Measurements from ENCODE around the gene EFHD2. TPM values are rescaled to one million over a fixed set of nuclear protein-coding genes. Genes with fewer than 3 reads are reported as not detected.
"Not testable (repeated sequence)": the region's sequence is repeated elsewhere in the genome, so short reads cannot be mapped to it uniquely, and the experiment has no call there.

EFHD2 gene
- total RNA-seq, 2 donors from 2014 or later, result 33.4 to 39.8 TPM

DNA sequence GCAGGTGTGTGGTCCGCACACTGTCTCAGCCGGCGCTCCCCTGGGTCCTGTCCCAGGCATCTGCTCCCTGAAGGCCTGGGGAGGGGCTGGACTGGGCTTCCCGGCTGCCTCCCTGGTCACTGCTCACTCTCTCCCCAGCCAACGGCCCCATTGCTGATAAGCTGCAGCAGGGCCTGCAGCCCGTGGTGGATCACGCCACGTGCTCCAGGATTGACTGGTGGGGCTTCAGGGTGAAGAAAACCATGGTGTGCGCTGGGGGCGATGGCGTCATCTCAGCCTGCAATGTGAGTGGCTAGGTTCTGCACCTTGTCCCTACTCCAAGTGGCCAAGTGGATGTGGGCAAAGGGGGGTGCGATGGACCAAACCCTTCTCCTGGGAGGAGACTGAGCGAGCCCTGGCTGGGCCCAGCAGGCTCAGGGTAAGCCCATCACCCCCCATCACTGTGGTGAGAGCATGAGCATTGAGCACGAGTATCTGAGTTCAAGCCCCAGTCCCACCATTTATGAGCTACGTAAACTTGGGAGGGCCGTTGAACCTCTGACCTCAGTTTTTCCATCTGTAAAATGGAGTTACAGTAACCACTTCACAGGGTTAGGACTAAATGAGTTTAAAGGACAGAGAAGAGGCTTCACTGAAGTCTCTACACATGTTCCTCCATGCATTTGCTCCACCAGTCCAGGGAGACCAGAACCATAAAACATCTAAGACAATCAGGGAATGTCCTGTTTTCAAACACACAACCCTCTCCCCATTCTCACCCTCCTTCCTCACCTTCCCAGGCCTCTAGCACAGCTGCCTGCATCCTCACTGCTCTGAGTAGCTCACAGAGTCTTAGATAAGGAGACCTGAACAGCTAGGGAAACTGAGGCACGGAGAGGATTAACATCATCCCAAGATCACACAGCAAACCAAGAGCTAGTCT lies 35.0 kb downstream of the EFHD2 start:
- intact Hi-C loops (cut with DNase I), result no loop called here
- DNase-seq (ENCODE audit: low spot score), result no peak

DNA sequence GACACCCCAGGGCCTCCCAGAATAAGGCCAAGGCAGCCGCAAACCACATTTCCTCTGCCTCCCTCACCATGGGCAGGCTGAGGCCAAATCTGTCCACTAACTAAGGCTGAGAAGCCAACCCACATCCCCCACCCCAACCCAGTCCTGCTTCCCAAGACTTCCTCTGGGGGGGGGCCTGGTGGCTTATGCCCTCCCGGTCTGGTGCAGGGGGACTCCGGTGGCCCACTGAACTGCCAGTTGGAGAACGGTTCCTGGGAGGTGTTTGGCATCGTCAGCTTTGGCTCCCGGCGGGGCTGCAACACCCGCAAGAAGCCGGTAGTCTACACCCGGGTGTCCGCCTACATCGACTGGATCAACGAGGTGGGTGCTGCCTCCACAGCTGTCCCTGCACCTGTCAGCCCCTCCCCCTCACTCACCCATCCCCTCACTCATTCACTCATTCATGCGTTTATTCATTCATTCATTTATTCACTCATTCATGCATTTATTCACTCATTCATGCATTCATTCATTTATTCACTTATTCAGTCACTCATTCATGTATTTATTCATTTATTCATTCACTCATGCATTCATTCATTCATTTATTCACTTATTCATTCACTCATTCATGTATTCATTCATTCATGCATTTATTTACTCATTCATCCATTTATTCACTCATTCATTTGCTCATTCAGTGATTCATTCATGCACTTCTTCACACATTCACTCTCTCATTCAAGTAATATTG lies 35.9 kb downstream of the EFHD2 start:
- no peak for DNase-seq (ENCODE audit: low spot score)
- intact Hi-C loops (cut with DNase I), result no loop called here

DNA sequence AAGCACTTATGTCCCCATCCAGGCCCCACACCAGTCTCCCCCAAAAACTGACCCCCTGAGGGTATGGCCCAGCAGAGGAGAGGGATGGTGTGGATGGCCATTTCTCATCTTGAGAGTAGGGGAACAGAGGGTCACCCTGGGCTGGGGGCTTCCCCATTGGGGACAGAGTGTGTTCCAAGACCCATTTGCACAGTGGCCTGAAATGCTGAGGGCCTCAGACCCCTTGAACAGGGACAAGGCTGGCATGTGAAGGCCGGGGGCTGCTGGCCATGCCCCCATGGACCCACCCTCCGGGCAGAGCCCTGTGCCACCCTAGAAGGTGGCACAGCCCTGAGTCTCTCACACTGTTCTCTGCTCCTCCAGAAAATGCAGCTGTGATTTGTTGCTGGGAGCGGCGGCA lies 36.5 kb downstream of the EFHD2 start:
- intact Hi-C loops (cut with DNase I), result no loop called here
- no peak for DNase-seq (ENCODE audit: low spot score)

DNA sequence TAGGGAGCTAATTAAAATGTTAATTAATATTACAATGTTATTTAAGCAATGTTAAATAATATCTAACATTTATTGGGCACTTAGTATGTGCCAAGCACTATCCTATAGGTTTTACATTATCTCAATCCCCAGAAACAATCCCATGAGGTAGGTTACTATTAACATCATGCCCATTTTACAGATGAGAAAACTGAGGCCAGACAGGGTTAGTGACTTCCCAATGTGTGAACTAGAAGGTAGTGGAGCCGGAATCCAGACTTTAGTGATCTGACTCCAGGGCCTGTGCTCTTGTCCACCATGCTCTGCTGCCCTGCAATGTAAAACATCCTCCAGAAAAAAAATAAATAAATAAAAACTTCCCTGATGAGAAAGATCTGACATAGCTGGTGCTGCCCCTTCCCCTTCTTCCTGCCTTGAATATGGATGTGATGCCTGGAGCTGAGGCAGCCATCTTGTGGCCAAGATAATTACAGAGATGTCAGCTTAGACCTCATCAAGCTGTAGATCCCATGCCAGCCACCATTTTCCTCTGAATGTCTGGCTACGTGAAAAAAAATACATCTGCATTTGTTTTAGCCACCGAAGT lies 39.3 kb downstream of the EFHD2 start:
- intact Hi-C loops (cut with DNase I), result no loop called here
- DNase-seq (ENCODE audit: low spot score), result no peak

DNA sequence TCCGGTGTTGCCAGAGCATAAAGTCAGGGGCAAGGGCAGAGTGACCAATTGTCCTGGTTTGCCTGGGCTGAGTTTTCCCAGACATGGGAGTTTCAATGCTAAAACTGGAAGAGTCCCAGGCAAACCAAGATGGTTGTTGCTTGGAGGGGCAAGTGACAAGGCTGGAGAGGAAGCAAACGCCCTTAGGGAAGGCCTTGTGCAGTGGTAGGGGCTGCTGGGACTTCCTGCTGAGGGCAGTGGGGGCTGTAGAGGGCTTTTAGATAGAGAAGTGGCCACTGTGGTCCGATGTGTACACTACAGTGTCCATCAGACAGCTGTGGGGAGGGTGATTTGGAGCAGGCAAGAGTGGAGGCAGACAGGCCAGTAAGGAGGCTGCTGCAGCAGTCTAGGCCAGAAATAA lies 39.9 kb downstream of the EFHD2 start:
- no peak for DNase-seq (ENCODE audit: low spot score)
- intact Hi-C loops (cut with DNase I), result no loop called here

DNA sequence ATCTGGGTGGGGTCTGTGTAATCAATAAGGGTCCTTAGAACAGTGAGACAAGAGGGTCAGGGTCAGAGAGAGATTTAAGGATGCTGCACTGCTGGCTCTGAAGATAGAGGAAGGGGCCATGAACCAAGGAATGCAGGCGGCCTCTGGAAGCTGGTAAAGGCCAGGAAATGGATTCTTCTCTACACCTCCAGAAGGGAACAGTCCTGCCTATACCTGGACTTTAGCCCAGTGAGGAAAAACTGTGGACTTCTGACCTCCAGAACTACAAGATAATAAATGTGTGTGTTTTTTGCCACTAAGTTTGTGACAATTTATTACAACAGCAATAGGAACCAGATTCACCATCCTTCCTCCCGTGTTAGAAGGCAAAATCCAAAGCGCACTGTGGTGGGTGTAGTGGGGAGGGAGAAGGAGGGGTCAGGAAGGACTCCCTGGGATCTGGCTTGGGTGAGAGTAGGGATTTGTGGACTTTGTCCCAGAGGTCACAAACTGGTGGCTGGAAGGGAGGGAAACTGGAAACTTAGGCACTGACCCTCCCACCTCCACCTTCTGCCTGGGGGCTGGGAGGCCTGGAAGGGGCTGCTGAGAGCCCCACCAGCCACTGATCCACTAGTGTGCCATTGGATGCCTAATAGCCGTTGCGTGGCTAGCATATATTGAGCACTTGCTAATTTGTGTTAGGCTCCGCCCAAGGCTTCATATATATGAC lies 41.5 kb downstream of the EFHD2 start:
- no peak for DNase-seq (ENCODE audit: low spot score)
- intact Hi-C loops (cut with DNase I), result no loop called here

DNA sequence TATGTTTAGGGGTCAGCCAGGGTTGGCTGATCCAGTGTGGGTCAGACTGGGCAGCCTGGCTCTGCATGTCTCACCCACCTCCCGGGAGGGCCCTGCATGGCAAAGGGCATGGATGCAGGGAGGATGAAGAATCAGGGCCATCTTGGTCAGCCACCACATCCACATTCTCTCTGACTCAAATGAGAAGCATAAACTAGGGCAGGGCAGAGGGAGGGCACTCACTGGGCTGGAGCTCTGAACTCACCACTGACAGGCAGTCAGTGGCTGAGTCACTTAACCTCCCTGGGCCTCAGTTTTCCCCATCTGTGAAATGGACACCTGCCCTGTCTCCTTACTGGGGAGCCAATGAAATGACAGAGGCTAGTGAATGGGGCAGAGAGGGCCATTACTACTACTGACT lies 42.5 kb downstream of the EFHD2 start:
- DNase-seq (ENCODE audit: low spot score), result no peak
- intact Hi-C loops (cut with DNase I), result no loop called here

DNA sequence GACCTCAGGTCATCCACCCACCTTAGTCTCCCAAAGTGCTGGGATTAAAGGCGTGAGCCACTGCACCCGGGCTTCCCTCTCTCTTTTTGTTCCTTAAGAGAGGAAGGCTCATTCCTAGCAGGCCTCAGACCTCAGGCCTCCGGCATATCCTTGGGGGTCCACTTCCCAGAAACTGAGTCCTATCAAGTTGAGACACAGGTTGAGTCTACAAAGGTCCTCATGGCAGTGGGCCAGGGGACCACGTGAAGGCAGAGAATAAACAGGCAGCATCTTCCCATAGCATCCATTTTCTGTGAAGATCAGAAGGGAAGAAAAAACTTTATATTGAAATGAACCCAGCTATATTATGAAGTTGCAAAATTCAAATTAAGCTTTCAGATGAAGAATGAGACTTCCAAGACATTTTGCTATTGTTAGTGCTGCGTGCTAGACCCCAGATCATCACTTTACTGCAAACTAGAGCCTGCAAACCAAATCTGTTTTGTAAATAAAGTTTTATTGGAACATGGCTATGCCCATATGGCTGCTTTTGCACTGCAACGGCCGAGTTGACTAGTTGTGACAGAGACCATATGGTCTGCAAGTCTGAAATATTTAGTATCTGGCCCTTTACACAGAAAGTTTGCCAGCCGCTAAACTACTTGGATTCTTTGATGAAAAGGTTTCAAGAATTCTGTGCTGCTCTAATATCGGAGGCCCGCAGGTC lies 43.3 kb downstream of the EFHD2 start:
- intact Hi-C loops (cut with DNase I), result no loop called here
- no peak for DNase-seq (ENCODE audit: low spot score)

DNA sequence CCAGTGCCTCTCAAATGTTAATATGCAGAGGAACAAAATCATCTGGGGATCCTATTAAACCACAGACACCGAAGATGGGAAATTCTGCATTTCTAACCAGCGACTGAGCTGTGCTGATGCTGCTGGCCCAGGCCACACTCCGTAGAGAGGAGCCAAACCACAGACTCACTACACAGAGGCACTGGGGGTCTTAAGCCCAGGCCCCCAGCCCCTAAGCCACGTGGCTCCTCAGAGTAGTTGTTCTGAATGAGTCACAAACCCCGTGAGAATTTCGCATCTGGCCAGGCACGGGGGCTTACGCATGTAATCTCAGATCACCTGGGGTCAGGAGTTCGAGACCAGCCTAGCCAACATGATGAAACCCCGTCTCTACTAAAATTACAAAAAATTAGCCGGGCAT lies 44.0 kb downstream of the EFHD2 start:
- intact Hi-C loops (cut with DNase I), result no loop called here
- DNase-seq (ENCODE audit: low spot score), result no peak

DNA sequence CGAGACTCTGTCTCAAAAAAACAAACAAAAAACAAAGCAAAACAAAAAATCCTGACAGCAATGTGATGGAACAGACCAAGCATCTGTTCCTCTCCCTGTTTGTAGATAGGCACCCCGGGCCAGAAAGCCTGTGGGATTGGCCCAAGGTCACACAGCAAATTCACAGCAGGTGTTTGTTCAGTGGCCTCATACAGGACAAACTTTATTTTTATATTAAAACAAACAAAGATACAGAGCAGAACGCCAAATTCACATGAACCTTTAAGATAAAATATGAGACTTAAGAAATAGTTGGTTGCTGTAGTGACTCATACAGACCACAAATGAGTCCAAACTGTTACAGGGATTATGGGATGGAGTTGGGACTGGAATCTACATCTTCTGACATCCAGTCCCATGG lies 44.6 kb downstream of the EFHD2 start:
- intact Hi-C loops (cut with DNase I), result no loop called here
- DNase-seq (ENCODE audit: low spot score), result no peak

DNA sequence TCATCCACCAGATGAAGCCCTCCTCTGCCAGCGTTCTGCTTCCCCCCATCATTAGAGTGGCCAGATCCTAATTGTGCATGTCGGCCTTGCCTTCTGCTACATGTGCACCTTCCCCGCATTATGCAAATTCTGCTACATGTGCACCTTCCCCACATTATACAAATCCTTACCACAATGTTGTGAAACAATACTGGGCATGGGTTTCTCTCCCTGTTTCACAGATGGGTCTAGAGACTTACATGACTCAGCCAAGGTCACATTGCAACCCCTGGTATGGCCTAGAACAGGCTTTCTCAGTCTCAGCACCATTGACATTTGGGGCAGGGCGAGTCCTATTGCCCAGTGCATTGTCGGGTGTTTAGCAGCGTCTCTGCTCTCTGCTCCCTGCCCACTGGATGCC lies 45.8 kb downstream of the EFHD2 start:
- intact Hi-C loops (cut with DNase I), result no loop called here
- no peak for DNase-seq (ENCODE audit: low spot score)

DNA sequence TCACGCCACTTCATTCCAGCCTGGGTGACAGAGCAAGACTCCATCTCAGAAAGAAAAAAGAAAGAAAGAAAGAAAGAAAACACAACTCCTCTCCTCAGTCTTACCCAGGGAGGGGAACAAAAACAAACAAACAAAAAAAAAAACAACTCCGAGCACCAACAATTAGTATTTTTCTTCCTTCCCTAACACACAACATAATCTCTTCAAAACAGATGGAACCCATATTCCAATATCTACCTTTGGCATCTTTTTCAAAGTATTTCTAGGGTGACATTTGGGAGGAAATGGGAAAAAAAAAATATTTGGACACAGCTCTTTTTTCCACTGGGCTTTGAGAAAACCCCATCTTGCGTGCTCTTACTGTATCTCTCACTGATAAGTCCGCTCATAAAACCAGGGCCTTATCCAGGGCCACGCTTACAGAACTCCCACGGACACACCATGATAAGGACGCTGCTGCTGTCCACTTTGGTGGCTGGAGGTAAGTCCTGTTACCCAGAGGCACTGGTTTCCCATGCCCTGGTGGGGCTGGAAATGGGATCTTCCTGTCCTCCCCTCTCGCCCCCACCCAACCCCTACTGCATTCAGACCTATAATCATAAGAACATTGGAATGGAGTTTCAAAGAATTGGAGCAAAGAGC lies 46.7 kb downstream of the EFHD2 start, which contains the start of gene CELA2A:
CELA2A (plus strand) TSS at position 420 of the 642 bp plus-strand sequence; CDS start at position 442, 22 bp downstream.
- intact Hi-C loops (cut with DNase I), result loop anchor here in 1 of 2 donors (1.0 kb wide), 1 partner anchor 26 kb away; no protein-coding TSS in a partner anchor
- no peak for DNase-seq (ENCODE audit: low spot score)

DNA sequence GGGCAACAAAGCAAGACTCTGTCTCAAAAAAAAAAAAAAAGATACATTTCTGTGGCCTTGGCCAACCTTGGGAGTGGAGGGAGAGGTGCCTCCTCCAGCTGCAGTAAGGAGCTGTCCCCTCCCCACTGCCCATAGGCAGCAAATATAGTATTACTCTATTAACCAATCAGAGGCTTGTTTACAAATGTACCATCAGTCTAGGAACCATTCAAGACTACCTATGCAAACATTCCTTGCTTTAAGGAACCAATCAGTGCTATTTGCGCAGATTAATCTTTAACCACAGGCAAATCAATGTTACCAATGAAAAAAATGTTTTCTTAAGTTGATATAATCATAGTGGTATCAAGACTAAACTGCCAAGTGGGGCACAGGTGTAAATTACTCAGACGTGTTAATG lies 47.9 kb downstream of the EFHD2 start:
- DNase-seq (ENCODE audit: low spot score), result no peak
- intact Hi-C loops (cut with DNase I), result no loop called here

DNA sequence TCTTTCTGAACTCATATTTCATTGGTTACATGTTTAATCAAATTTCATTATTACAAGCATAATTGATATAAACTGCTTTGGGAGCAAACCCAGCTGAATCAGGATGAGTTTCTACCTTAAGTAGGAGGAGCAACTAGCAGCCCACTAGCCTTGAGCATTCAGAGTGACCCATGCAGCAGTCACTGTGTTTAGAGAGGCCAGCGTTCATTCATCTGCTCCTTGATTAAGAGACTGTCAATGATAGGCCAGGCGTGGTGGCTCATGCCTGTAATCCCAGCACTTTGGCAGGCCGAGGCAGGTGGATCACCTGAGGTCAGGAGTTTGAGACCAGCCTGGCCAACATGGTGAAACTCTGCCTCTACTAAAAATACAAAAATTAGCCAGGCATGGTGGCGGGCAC lies 48.7 kb downstream of the EFHD2 start:
- intact Hi-C loops (cut with DNase I), result not testable (repeated sequence)

DNA sequence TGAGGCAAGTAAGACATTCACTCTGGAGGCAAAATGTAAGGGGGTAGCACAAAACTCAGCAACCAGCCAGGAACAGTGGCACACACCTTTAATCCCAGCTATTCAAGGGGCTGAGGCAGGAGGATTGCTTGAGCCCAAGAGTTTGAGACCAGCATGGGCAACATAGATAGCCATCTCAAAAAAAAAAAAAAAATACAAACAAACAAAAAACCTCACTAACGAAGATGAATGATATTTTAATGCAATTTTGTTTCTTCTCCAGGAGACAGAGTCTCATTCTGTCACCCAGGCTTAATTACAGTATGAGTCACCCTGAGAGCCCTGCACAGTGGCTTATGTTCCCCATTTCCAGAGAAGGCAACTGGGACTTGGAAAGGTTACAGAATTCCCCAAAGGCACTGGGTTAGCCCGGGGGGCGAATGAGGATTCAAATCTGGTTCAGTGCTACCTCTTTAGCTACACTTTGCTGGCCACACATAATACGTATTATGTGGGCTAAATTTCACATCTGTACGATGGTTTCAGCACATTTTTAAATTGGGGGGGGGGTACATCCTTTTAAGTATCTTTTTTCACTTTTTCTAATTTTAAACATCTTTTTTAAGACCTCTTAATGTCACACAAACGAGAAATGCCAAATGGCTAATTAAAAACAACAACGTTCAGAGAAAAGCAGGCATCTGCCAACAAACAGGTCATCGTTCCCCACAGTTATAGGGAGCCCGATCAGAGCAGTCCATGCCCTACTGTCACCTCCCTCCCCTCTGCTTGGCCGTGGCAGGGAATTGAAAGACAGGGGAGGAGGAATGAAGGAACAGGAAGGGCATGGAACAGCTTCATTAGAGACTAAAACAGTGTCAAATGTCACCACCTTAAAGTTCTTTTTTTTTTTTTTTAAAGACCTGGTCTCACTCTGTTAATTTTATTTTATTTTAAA lies 50.4 kb downstream of the EFHD2 start:
- intact Hi-C loops (cut with DNase I), result no loop called here
- DNase-seq (ENCODE audit: low spot score), result no peak

More for the DNA sequence above, 48.7 kb downstream of the EFHD2 start:
- DNase-seq (ENCODE audit: low spot score), result not testable (repeated sequence)

DNA sequence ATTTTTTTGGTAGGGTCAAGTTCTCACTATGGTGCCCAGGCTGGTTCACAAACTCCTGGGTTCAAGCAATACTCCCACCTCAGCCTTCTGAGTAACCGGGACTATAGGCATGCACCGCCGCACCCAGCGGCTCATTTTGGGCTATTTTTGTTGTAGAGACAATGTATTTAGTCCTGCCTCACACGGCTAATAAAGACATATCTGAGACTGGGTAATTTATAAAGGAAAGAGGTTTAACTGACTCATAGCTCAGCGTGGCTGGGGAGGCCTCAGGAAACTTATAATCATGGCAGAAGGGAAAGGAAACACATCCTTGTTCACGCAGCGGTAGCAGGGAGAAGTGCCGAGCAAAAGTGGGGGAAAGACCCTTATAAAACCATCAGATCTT lies 51.0 kb downstream of the EFHD2 start:
- no peak for DNase-seq (ENCODE audit: low spot score)
- intact Hi-C loops (cut with DNase I), result no loop called here

DNA sequence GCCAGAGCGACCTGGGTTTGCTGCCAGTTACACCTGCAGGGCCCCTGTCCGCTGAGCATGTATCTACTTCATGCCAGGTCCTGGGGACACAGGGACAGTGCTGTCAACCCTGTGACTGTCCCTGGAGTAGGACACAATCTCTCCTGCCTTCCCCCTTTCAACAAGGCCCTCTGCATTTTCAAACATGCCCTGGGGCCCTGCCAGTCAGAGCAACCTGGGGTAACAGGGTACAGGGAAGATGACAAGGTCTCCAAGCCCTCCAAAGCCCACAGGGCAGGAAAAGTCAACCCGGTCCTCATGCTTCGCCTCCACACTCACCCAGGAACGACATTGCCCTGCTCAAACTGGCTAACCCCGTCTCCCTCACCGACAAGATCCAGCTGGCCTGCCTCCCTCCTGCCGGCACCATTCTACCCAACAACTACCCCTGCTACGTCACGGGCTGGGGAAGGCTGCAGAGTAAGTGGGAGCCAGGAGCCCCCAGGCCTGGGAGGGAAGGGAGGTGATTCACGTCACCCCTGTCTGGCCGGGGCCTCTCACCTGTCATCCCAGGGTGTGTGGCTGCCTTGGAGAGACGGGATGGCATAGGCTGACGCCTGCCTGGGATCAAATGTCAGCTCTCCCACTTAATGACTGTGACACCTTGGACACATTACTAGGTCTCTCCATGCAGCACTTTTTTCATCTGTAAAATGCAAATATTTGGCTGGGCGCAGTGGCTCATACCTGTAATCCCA lies 53.5 kb downstream of the EFHD2 start:
- intact Hi-C loops (cut with DNase I); DNase-seq (ENCODE audit: low spot score): not testable (repeated sequence)

Measured in posterior vena cava (tissue), 2 donors.